Upper lobe of right lung (tissue), 1 donor: Measurements from ENCODE around the gene SERPINI1. TPM values are rescaled to one million over a fixed set of nuclear protein-coding genes. Genes with fewer than 3 reads are reported as not detected.

ENCODE experiments used
- ATAC-seq: fragments of 200-7000 bp; cut with Tn5 transposase; one replicate; pipeline ENCODE4 v1.9.1; 2020; ENCODE audit warnings: mild to moderate bottlenecking, moderate library complexity
- DNase-seq: peaks from one replicate; pipeline ENCODE4 v3.0.0-alpha.2; 2020
- H3K27ac ChIP-seq: fragments of 200-600 bp; one replicate; pipeline ENCODE4 v1.8.0; 2022
- H3K27me3 ChIP-seq: fragments of 200-600 bp; one replicate; pipeline ENCODE4 v1.8.0; 2022; ENCODE audit warnings: mild to moderate bottlenecking
- H3K36me3 ChIP-seq: fragments of 200-600 bp; one replicate; pipeline ENCODE4 v1.8.0; 2022
- H3K4me1 ChIP-seq: fragments of 200-600 bp; one replicate; pipeline ENCODE4 v1.8.0; 2022
- H3K4me3 ChIP-seq: fragments of 200-600 bp; one replicate; pipeline ENCODE4 v1.8.0; 2022; ENCODE audit warnings: mild to moderate bottlenecking
- H3K9me3 ChIP-seq: fragments of 200-600 bp; one replicate; pipeline ENCODE4 v1.8.0; 2022
- CTCF ChIP-seq: fragments of 200-600 bp; IDR thresholded peaks from one replicate; pipeline ENCODE4 v1.8.0; 2022; ENCODE audit warnings: antibody characterized with exemption
- intact Hi-C: fragments of 100-400 bp; cut with DNase I; formaldehyde crosslinking; loops from one replicate; pipeline ENCODE4 v1.11.0; 2022
- total RNA-seq: library from RNA; stranded (reverse); fragmentation: NEBNext Ultra II Directional; extraction: Animal tissue kit (Norgen Biotek cat#: 25700); gene quantifications from one replicate; pipeline ENCODE4 v1.2.1, GENCODE V29; 2021
- donor health status: DM: no; HTN: yes; CAD: no; lungs with severe emphysema.

Gene SERPINI1
- total RNA-seq, 1 donor from 2014 or later = 7.1 TPM

DNA sequence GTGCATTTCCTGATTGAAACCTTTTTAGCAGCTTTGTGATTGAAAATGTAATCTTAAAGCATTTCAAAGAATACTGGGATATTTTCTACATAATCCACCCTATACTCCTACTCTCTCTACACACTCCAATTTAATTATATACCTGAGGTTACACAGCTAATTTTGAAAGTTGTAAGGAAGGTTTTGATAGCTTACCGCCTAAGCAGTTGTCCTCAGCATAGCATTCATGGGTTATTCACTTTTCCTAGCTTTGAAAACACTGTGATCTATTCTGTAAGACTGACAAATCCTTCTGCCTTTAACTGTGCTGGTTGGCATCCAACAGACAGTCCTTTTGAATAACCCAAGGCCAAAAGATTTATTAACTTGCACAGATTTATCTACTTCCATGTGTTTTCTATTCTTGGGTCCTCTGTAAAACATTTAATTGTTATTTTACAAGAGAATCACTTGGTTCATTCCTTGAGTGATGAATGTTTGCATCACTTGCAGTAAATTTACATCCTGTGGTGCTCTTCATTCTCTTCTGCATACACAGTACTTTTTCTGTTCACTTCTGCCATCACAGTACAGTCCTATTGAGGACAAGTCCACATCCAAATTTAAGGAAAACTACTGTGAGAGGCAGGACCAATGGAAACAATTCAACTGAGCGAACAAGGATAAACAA lies 44.8 kb downstream of the SERPINI1 start:
- Histone ChIP-seq H3K27ac (no peak overlapping the region), H3K27me3 (no peaks in the 10 kb centered on the region), H3K9me3 (no peaks in the 10 kb centered on the region), H3K4me3 (no peak overlapping the region), H3K36me3 (no peaks in the 10 kb centered on the region), H3K4me1 (no peaks in the 10 kb centered on the region)
- no peak for DNase-seq
- no peak for ATAC-seq
- intact Hi-C loops = no loop called here
- TF ChIP-seq CTCF = no peak

- no peak overlapping the region for H3K27ac ChIP-seq
- ATAC-seq (no peak), DNase-seq (no peak)
- no peaks in the 10 kb centered on the region for H3K27me3 ChIP-seq
- no peaks in the 10 kb centered on the region for H3K36me3 ChIP-seq
- H3K4me1 ChIP-seq = no peaks in the 10 kb centered on the region
- no peaks in the 10 kb centered on the region for H3K9me3 ChIP-seq
- intact Hi-C loops = no loop called here
- no peak for TF ChIP-seq CTCF
- H3K4me3 ChIP-seq = no peak overlapping the region
Measured at GRCh38 chr3:167783781-167784180, 48.3 kb downstream of the SERPINI1 start.

DNA sequence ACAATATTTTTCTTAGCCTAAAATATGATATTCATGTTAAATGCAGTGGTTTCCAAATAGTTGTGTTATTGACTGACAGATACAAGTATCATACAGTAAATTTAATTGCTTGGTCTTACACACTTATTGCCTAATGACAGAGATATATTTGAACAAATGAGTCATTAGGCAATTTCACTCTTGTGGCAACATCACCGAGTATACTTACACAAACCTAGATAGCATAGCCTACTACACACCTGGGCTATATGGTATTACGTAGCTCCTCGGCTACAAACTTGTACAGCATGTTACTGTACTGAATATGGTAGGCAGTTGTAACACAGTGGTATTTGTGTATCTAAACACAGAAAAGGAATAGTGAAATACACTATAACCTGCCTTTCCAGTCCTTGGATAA lies 50.3 kb downstream of the SERPINI1 start:
- H3K36me3 ChIP-seq = no peaks in the 10 kb centered on the region
- no peaks in the 10 kb centered on the region for H3K27me3 ChIP-seq
- no peaks in the 10 kb centered on the region for H3K9me3 ChIP-seq
- H3K4me1 ChIP-seq = no peaks in the 10 kb centered on the region
- DNase-seq = no peak
- no peak overlapping the region for H3K4me3 ChIP-seq
- H3K27ac ChIP-seq = no peak overlapping the region
- no peak for ATAC-seq
- TF ChIP-seq CTCF = no peak
- intact Hi-C loops = no loop called here

DNA sequence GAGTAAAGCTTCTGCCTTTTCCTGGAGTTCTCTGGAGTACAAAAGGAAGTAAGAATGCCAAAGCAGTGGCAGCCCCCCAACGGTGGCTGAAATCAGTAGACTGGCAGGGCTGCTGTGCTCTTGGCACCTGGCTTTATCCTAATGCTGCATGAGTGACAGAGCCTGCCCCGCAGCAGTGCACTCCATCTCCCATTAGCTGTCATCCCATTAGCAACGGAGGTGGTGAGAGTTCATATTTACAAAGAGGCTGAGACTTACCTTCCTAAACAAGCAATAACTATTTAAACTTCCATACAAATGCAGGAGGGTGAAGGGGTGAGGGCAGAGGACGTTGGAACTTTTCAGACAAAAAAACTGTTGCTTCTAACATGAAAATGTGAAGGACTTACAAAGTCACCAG lies 51.9 kb downstream of the SERPINI1 start:
- DNase-seq = no peak
- H3K36me3 ChIP-seq = no peaks in the 10 kb centered on the region
- intact Hi-C loops = no loop called here

GRCh38 chr3:167798443-167798842 lies 62.9 kb downstream of the SERPINI1 start:
- Histone ChIP-seq H3K9me3 (no peaks in the 10 kb centered on the region), H3K27me3 (no peaks in the 10 kb centered on the region), H3K27ac (no peak overlapping the region), H3K4me3 (no peak overlapping the region), H3K36me3 (no peaks in the 10 kb centered on the region), H3K4me1 (no peaks in the 10 kb centered on the region)
- no peak for TF ChIP-seq CTCF
- intact Hi-C loops = no loop called here
- DNase-seq (no peak), ATAC-seq (no peak)

More for the DNA sequence above, 51.9 kb downstream of the SERPINI1 start:
- no peak for TF ChIP-seq CTCF
- Histone ChIP-seq H3K4me1 (no peaks in the 10 kb centered on the region), H3K27me3 (no peaks in the 10 kb centered on the region), H3K4me3 (no peak overlapping the region), H3K9me3 (no peaks in the 10 kb centered on the region), H3K27ac (no peak overlapping the region)
- ATAC-seq = no peak

DNA sequence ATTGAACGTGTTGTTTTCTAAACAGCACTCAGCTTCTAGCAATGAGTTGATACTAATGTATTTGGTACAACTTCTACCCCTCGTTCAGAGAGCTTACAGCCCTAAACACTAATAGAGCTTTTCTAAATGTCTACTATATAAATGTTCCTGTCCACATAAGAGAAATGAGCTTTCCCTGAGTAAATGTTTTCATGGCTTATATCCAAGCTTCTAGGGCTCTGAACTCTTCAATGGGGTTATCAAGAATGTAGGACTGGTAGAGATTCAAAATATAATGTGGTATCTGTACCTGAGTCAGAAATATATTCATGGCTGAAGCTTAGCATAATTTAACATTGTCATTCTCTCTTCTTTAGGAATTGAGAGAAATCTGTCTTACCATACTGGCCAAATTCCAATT lies 73.4 kb downstream of the SERPINI1 start:
- H3K36me3 ChIP-seq = no peaks in the 10 kb centered on the region
- H3K4me1 ChIP-seq = no peaks in the 10 kb centered on the region
- no peaks in the 10 kb centered on the region for H3K27me3 ChIP-seq
- no peak for DNase-seq
- intact Hi-C loops = no loop called here
- no peak for ATAC-seq
- no peak overlapping the region for H3K27ac ChIP-seq
- H3K4me3 ChIP-seq = no peak overlapping the region
- H3K9me3 ChIP-seq = no peaks in the 10 kb centered on the region
- no peak for TF ChIP-seq CTCF
